Urothelium cell line (cell line): ENCODE results near the gene TCP1.
"Not testable (repeated sequence)": the region's sequence is repeated elsewhere in the genome, so short reads cannot be mapped to it uniquely, and the experiment has no call there.

Experiments
- DNase-seq: peaks from one replicate; pipeline ENCODE4 v3.0.0; 2011; ENCODE audit warnings: low spot score, mixed read lengths
- FAIRE-seq: peaks from 2 replicates; lab custom pipeline; 2011; peaks lifted over from hg19 to GRCh38; lab: Jason Lieb, UNC

Gene TCP1

DNA sequence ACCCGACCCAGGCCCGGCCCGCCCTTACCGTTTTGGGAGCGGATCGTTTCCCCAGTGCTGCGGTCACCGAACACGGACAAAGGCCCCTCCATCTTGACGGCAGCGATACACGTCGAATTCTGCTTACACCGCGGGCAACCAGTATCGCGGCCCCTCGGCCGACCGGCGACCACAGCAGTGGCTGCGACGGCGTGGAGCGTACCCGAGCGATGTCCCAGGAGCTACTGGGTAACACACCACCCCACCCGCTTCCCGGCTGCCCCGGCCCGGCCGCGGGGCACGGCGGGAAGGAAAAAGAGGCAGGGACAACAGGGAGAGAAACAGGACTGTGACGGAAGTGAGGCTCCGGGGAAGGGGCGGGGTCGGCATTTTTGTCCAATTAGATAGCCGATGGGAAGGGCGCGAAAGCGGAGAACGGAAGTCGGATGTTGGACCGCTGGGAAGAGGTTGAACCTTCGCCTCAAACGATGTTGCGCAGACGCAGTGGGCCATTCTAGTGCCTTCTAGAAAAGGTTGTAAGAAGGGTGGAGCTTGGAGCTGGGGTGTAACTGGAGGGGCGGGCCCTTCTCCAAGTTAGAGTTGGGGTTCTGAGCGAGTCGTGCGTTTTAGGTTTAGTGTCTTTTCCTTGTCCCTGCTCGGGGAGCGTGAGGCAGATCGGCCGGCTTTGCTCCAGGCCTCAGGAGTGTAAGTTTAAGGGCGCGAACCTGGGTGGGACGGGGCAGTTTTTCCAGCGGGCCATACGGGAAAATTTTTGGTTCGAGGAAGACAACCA lies at the start of gene TCP1:
TSS of gene TCP1 (minus strand) at position 226 of the 772 bp plus-strand sequence. CDS start at position 92, 134 bp downstream.
- FAIRE-seq (peak; percentile 66), DNase-seq (peak; percentile 94)

DNA sequence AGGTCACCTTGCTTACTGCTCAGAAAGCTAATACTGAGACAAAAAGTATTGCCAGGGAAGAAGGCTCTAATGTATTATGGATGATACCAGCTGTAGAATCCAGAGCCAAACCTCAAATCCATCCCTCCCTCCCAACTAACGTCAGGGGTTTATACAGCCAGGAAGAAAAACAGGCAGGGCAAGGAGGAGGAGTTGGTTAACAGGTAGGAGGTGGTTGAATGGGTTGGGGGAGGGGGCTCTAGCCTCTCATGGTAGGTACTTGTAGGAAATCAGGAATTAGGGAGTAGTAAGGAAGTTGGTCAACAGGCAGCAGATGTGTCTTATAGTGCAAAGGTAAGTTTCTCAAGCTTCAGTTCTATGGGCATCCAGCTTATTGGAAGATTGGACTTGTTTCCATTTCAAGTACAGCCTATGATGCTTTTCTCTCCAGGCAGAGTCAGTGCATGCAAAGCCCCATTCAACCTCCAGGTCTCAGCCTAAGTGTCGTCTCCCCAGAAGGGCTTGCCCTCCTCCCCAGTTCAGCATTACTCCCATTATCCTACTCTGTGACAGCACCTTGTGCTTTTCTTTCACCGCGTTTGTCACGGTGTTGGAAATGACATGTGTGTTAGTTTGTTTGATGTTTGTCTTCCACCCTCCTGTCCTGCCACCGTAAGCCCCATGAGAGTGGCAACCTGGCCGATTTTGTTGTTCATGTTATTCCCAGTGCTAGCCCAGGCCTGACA lies 48.8 kb upstream of the TCP1 start:
- no peak for DNase-seq
- FAIRE-seq: no peak

DNA sequence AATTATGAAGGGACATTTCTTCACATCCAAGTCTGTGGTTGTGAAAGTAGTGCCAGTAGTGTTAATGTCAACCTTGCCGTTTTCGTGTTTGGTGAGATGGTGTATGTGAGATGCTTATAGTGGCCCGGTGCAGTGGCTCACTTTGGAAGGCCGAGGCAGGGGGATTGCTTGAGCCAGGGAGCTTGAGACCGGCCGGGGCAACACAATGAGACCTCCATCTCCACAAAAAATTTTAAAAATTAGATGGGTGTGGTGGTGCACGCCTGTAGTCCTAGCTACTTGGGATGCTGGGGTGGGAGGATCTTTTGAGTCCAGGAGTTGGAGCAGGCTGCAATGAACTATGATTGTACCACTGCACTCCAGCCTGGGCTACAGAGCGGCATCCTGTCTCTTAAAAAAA lies 48.1 kb upstream of the TCP1 start:
- DNase-seq (no peak), FAIRE-seq (no peak)

DNA sequence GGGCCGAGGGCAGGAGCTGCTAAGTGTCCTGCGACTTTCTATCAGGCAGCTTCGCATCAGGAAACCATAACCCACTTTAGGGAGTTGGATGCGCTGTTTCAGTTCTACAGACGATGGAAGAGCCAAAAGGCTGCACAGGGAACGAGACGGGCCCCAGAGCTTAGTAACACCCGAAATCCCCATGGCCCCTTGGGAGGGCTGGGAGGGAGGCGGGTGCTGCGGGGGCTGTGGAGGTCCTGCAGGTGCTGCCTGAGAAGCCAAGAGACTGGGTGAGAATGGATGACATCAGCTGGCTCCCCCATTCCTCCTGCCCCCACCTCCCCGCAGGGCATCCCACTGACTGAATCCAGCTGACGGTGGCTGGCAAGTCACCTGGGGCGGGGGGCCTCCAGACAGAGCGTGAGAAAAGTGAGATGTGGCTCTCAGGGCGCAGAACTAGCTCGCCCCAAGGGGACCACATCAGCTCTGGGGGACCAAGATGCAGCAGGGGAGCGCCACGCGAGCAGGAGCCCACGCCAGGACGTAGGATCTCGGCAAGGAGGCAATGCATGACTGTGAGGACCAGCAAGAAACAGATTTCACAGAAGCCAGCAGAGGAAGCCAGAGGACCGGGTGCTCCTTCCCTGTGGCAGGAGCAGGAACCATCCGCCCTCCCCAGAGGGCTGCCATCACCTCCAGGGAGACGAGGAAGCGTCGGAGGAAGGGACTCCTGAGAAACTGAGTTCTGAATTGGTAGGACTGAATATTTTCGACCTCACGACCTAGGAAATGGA lies 47.5 kb upstream of the TCP1 start:
- FAIRE-seq (no peak), DNase-seq (no peak)

DNA sequence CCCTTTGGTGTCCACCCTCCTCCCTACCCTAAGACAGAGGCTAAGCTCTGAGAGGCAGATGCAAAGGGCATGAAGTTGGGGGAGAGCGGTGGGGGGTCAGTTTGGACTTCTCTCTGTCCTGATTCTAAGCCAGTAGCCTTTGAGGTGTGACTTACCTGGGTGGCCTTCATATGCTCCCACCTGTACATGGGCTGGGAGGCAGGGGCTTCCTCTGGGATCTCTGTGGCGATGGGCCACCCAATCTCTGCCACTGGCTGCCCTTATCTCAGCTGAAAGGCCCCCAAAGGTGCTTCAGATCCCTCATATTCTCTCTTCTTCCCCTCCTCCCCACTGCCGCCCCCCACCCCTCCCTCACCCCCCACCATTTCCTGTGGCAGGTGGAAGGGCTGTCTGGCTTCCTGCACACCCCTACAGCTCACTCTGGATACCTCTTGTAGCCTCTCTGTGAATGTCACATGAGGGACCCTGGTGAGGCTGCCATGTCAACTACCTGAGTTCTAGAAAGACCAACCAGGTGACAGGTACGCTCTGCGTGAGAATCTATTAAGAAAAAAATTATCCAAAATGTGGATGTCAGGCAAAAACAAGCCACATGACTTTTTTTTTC lies 44.7 kb upstream of the TCP1 start:
- FAIRE-seq (no peak), DNase-seq (no peak)

DNA sequence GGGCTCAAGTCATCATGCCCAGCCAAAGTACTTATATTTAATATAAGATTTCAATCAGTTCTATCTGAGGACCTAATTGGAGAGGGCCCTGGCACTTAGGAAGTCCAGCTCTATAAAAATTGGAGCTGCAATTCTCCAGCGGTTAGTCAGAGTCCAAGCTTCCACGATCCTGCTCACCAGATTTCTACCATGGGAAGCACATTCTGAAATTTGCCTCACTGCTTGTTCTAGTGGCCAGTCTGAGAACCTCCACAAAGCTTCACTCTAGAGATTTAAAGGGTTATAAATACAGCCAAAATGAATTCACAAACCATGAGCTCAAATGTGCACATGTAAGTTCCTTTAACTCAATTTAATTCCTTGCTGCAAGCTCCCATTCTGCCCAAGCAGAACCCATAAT lies 44.2 kb upstream of the TCP1 start:
- DNase-seq: no peak
- no peak for FAIRE-seq

DNA sequence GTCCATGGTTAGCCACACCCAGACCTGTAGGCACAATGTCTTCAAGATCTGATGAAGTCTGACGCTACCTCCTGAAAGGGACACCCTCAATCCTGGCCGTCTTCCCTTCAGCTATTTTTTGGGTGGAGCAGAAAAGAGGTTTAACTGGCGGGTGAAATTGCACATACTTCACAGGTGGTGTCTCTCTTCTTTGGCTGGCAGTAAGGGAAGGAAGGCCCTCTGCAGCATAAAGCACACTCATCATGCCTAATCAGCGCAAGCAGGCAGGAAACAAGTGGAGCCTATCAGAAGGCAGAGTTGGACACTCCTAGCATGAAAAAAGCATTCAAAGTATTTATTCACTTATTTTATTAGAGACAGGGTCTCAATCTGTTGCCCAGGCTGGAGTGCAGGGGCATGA lies 43.5 kb upstream of the TCP1 start:
- FAIRE-seq (no peak), DNase-seq (no peak)

DNA sequence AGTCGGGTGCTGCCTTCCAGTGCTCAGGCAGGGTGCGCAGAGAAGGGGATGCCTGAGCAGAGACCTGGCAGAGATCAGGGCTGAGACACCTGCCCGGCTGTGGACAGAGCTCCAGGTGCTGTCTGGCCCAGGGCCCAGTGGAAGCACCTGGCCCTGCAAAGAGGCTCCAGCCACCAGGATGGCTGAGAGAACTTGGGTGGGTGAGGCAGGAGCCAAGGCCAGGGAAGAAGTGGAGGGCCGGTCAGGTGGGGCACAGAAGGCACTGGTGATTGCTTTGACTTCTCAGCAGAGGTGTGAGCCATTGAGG lies 41.9 kb upstream of the TCP1 start:
- FAIRE-seq (no peak), DNase-seq (no peak)

DNA sequence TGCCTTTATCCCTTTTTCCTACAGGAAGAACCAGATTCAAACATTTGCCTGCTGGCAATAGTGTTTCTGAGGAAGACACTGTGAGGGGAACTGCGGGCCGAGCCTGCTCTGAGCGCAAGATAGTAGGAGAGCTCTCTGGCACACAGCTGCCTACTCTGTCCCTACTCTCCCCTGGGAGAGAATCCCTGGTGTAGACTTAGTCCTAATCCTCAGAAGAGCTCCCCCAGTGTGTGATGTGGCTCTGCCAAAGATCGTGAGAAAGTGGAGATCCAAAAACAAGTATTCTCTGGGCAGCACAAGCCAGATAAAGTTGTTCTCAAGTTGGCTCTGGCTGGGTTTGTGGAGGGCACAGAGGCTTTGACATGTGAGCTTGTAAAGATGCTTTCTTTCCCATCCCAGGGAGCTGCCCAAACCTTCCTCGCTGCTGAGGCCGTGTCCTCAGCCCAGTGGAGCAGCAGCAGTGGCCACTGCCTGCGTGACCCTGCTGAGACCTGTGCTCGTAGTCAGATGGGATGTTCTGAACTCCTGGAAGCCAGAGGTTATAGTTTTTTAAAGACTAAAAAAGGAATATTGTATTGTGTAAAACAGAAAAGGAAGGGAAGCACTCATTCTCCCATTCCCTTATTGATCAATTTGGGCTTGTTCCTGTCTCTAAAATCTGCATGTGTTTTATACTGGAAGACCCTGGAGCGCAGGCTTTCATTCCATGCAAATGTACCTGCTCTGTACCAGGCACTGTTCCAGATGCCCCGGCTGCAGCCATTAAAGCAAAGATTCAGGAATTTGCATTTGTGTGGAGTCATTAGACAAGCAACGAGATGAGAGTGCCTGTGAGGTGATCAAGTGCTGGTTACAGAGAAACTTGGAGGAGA lies 41.3 kb upstream of the TCP1 start:
- no peak for DNase-seq
- FAIRE-seq: no peak

DNA sequence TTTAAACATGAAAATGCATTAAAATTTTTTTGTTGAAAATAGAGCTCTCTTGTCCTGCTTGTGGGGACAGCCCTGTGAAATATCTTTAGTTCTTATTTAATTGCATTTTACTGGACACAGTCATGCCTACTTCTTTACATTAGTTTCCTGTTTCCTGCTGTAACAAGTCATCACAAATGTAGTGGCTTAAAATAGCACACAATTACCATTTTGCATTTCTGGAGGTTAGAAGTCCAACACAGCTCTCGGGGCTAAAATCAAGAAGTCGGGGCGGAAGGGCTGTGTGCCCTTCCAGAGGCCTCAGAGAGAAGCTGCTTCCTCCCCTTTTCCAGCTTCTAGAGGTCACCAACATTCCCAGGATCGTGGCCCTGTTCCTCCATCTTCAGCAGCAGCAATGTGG lies 40.1 kb upstream of the TCP1 start:
- DNase-seq (no peak), FAIRE-seq (no peak)

DNA sequence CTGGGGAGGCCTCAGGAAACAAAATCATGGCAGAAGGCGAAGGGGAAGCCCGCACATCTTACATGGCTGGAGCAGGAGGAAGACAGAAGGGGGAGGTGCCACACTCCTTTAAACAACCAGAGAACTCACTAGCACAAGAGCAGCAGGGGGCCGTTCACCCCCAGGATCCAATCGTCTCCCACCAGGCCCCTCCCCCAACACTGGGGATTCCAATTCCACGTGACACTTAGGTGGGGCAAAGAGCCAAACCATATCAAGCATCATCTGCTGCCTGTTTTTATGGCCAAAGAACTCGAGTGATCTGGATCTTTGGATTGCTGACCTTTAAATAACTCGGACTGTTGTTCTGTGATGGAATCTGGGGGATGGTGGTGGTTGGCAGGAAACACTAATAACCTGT lies 38.7 kb upstream of the TCP1 start:
- FAIRE-seq (no peak), DNase-seq (no peak)

DNA sequence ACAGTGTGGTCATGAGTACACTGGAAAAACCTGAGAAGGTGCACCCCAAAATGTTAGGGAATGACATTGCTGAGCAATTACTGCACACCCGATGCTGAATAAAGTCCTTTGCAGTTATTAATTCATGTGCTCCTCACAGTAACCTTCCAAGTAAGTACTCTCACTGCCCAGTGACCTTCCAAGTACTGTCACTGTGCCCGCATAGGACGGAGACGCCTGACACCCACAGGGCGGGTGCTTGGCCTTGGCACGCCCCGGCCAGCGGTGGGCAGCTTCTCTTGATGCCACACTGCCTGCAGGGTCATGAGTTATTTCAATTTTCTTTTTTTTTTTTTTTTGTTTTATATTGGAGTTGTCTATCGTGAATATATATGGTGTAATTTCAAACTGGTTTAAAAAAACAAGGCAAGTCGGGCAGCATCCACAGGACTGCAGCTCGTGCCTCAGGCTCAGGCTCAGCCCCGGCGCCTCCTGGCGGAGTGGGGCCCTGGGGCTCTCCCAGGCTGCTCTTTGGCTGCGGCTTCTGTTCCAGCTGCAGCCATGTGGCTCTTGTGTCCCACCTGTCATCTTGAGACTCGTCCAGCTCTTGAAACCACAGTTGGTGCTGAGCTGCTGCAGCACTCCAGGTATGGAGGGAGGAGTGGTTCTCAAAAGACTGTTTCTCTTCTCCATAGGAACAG lies 37.7 kb upstream of the TCP1 start:
- FAIRE-seq (no peak), DNase-seq (no peak)

DNA sequence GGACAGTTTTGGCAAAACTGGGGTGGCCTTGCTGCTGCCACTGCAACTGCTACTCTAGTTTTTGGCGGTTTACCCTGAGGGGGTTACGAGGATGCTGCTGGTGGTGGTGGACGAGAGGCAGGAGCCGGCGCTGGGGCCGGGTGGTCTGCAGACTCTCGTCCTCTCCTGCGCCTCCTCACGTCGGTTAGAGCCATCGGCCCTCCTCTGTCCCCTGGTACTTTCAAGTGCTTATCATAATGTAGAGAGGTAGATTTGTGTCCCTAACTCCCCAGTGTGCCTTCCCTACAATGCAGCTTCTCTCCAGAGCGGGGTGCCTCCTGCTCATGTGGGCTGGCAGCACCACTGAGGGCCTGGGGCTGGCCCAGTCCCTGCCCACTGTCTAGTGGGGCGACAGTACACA lies 36.6 kb upstream of the TCP1 start:
- FAIRE-seq: no peak
- no peak for DNase-seq

DNA sequence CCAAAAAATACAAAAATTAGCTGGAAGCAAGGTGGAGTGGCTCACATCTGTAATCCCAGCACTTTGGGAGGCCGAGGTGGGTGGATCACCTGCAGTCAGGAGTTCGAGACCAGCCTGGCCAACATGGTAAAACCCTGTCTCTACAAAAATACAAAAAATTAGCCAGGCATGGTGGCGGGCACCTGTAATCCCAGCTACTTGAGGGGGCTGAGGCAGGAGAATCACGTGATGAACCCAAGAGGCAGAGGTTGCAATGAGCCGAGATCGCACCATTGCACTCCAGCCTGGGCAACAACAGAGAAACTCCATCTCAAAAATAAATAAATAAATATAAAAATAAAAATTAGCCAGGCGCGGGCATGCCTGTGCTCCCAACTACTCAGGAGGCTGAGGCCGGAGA lies 35.3 kb upstream of the TCP1 start:
- not testable (repeated sequence) for FAIRE-seq, DNase-seq

DNA sequence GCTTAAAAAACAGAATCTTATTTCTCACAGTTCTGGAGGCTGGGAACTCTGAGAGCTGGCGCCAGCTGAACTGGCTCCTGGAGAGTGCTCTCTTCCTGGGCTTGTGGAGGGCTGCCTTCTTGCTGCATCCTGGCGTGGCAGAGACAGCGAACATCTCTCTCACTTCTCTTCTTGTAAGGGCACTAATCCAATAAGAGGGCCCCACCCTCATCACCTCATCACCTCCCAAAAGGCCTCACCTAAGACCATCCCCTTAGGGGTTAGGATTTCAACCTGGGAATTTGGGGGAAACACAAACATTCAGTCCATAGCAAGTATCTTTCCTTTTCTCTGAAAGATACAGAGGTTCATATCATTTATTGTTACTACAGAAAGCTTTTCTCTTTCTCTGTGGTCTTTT lies 34.6 kb upstream of the TCP1 start:
- FAIRE-seq (no peak), DNase-seq (no peak)

DNA sequence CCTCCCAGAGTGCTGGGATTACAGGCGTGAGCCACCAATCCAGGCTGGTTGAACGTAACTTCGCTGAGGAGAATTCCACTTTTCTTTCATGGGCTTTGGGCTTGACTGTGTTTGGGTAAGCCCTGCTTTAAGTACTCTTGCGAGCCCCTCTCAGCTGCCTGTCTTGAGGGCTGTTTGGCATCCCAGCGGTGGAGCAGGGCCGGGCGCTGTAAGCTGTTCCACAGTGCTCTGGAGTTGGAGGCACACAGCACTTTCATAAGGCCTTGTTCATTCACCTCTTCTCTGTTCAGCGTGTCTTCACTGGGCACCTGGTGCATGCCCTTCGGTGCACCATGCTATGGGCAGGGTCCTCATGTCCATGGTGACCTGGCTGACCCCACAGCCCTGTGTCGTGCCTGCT lies 32.3 kb upstream of the TCP1 start:
- FAIRE-seq: no peak
- DNase-seq: no peak

DNA sequence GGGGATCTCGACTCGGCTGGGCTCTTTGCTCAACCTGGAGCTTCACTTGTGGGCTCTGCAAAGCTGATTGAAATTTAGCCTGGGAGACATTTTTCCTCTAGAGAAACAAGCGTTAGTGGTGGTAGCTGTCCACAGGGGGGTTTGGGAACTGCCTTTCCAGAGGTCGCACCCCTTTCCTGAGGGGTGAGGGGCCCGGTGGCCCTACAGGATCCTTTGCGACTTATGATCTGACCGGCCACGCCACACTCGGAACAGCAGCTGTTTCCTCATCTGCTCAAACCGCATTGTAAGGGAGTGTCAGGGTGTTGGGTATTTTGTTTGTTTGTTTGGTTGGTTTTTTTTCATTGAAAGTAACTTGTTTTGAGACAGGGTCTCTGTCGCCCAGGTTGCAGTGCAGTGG lies 31.7 kb upstream of the TCP1 start:
- no peak for FAIRE-seq
- no peak for DNase-seq

DNA sequence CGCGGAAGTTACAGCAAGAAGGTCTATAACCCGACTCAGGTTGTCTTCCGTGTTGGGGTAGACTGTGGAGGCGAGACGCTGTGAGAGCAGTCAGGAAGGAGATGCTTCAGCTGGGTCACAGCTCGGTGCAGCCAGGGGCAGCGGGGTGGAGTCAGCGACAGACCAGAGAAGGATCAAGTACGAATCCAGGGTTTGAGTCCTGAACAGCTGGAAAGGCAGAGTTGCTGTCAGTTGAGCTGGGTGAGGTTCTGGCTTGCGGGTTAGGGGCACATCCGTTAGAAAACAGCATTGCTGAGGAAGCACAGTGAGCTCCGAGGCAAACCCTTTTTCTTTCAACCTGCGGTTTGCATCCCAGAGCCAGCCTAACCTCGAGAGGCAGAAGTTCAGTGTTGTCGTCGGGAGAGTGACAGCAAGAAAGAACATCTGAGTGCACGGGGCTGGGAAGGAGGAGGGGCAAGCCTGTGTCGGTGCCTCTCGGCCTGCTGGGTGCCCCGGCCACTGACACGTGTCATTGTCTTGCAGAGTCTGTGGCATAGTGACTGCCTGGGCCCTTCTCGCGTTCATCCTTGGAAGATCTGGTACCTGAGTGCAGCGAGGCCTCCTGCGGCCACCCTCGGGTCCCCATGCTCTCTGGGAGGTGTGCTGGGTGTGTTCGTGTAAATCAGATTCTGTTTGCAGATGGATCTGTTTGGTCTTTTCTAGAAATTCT lies 30.7 kb upstream of the TCP1 start:
- no peak for FAIRE-seq
- no peak for DNase-seq

DNA sequence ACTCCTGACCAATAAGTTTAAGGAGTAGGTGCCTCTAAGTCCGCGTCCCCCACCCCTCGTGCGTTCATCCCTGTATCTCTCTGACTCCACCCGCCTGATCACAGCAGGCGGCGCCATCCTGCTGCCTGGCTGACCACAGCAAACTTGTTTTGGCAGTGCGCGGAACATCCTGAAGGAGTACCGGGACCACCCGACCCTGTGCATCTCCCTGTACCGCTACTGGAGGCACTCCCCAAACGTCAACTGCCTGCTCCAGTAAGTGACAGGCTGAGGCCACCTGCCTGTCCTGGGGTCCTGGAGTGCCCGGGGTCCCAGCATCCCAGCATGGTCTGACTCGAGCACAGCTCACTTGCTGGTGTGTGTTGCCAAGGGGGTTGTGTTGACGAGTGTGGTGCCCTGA lies 29.7 kb upstream of the TCP1 start:
- no peak for FAIRE-seq
- no peak for DNase-seq
